Measurements from ENCODE around the gene SLCO2A1. TPM values are rescaled to one million over a fixed set of nuclear protein-coding genes. Genes with fewer than 3 reads are reported as not detected.

Gene SLCO2A1
- total and polyA plus RNA-seq, 8 donors: 1.9 to 121 (median 8.8) TPM

DNA sequence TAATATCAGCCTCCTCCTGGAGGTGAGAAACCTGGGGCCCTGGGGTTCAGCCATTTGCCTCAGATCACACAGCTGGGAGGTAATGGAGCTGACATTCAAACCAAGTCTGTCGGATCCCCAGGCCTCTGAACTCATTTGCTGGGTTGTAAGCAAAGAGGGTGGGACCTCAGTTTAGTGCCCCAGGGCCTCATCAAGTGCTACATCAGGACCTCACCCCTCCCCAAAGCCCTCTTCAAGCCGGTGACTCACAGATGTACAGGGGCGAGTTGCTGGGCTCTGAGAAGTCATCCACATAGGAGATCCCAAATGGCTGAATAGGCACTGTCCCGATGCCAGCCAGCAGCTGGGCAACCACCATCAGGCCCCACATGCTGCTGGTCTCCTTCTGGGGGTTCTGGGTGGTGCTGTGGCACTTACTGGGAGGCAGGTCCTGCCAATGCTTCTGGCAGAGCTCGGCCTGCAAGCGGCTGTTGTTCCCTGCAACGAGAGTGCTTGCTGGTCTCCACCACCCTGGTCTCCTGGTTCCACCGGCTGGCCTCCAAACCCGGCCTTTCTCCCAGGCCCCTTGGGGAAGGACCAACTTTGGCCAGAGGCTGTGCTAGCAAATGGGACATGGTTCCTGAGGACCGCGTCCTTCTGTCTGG lies 74.9 kb downstream of the SLCO2A1 start:
- H3K4me1 ChIP-seq: no peaks in the 10 kb centered on the region
- no peaks in the 10 kb centered on the region for H3K36me3 ChIP-seq
- no peak overlapping the region for H3K4me3 ChIP-seq
- no peaks in the 10 kb centered on the region for H3K27me3 ChIP-seq
- 87 to 95% (median 92%) methylated on average over 5 to 11 of the region's 11 CpGs for WGBS, 5 donors
- DNase-seq: no peak
- no peak overlapping the region for H3K27ac ChIP-seq
- peaks cover 0 to 8% (median 0%) of the 10 kb centered on the region in 4 donors for H3K9me3 ChIP-seq
- intact Hi-C loops (cut with DNase I; ENCODE audit: low total_unique reads): no loop called here
- TF ChIP-seq POLR2A (IDR thresholded peaks at IDR 0.05): no peak
- no peak for TF ChIP-seq EP300 (IDR thresholded peaks at IDR 0.05)
- no peak for TF ChIP-seq POLR2AphosphoS5 (IDR thresholded peaks at IDR 0.05)
- TF ChIP-seq, protein P1, sequence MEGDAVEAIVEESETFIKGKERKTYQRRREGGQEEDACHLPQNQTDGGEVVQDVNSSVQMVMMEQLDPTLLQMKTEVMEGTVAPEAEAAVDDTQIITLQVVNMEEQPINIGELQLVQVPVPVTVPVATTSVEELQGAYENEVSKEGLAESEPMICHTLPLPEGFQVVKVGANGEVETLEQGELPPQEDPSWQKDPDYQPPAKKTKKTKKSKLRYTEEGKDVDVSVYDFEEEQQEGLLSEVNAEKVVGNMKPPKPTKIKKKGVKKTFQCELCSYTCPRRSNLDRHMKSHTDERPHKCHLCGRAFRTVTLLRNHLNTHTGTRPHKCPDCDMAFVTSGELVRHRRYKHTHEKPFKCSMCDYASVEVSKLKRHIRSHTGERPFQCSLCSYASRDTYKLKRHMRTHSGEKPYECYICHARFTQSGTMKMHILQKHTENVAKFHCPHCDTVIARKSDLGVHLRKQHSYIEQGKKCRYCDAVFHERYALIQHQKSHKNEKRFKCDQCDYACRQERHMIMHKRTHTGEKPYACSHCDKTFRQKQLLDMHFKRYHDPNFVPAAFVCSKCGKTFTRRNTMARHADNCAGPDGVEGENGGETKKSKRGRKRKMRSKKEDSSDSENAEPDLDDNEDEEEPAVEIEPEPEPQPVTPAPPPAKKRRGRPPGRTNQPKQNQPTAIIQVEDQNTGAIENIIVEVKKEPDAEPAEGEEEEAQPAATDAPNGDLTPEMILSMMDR (IDR thresholded peaks at IDR 0.05): no peak

DNA sequence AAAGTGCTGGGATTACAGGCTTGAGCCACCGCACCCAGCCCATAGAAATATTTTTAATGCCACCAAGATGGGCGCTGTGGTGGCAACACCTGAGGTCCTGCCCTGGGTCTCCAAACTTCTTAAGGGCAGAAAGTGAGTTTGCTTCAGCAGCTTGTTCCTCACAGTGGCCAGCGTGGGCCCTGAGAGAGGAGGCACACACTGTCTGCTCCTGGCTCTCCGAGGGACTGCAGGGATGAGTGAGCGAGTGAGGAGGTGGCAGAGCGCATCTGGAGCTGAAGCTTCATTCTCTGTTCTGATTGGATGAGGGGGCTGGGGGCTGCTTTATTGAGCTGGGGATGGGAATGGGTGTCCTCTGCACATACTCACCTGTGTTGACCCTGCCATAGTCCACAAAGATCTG lies 76.4 kb downstream of the SLCO2A1 start:
- Histone ChIP-seq H3K4me3 (no peak overlapping the region), H3K9me3 (peaks cover 0 to 8% (median 0%) of the 10 kb centered on the region in 4 donors), H3K36me3 (no peaks in the 10 kb centered on the region), H3K27me3 (no peaks in the 10 kb centered on the region), H3K27ac (no peak overlapping the region), H3K4me1 (no peaks in the 10 kb centered on the region)
- no peak for DNase-seq
- 80 to 97% (median 93%) methylated on average over 5 to 6 of the region's 6 CpGs for WGBS, 5 donors
- TF ChIP-seq POLR2AphosphoS5 (IDR thresholded peaks at IDR 0.05): no peak
- no peak for TF ChIP-seq EP300 (IDR thresholded peaks at IDR 0.05)
- TF ChIP-seq POLR2A (IDR thresholded peaks at IDR 0.05): no peak
- TF ChIP-seq, protein P1 (IDR thresholded peaks at IDR 0.05): no peak
- intact Hi-C loops (cut with DNase I; ENCODE audit: low total_unique reads): no loop called here

DNA sequence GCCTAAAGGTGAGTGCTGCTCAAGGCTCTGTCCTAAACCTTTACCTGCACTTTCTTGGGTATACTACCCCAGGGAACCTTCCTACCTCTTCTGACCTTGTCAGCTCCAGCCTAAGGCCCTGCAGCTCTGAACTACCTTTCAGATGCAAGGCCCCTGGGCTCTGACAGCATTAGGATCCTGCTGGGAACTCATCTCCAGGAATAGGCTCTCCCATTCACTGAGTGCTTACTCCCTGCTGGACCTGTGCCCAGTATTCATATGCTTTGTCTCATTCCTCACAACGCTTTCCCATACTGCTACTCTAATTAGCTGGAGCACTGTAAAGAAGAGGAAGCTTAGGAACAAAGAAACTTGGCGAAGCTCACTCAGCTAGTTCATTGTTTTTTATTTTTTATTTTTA lies 80.3 kb downstream of the SLCO2A1 start:
- intact Hi-C loops (cut with DNase I; ENCODE audit: low total_unique reads): no loop called here
- no peaks in the 10 kb centered on the region for H3K36me3 ChIP-seq
- H3K27me3 ChIP-seq: no peaks in the 10 kb centered on the region
- H3K9me3 ChIP-seq: peaks cover 0 to 8% (median 0%) of the 10 kb centered on the region in 4 donors
- DNase-seq: peak in 1 of 2 donors; percentile 76
- peak overlapping the region in 4 of 5 donors; percentile 15 to 47 (median 40) for H3K27ac ChIP-seq
- no peak overlapping the region for H3K4me3 ChIP-seq
- TF ChIP-seq EP300 (IDR thresholded peaks at IDR 0.05): no peak
- TF ChIP-seq POLR2AphosphoS5 (IDR thresholded peaks at IDR 0.05): no peak
- no peak for TF ChIP-seq POLR2A (IDR thresholded peaks at IDR 0.05)
- TF ChIP-seq, protein P1 (IDR thresholded peaks at IDR 0.05): no peak
- peaks cover 8 to 23% (median 17%) of the 10 kb centered on the region in 4 donors for H3K4me1 ChIP-seq
- 56 to 70% (median 67%) methylated on average over 2 of the region's 2 CpGs for WGBS, 5 donors

DNA sequence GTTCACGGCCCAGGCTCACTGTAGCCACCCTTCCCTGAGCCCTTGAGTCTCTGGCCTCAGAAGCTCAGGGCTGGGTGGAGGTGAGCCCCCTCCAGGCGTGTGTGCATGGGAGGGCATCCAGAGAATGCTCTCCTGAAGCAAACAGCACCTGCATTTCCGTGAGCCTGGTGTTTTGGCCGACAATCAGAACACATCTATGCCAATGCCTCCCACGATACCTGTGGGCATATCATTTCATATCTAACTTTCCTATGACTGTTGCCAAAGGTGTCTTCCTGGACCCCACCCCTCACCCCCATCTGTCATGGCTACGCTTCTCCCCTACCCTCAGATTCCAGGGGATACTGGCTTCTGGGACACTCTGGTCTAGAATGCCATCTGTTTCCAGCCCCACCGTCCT lies 80.7 kb downstream of the SLCO2A1 start:
- 78 to 88% (median 82%) methylated on average over 7 of the region's 7 CpGs for WGBS, 5 donors
- TF ChIP-seq, protein P1 (IDR thresholded peaks at IDR 0.05): no peak
- TF ChIP-seq POLR2A (IDR thresholded peaks at IDR 0.05): no peak
- no peak for TF ChIP-seq EP300 (IDR thresholded peaks at IDR 0.05)
- no peak for TF ChIP-seq POLR2AphosphoS5 (IDR thresholded peaks at IDR 0.05)
- DNase-seq: no peak
- H3K36me3 ChIP-seq: no peaks in the 10 kb centered on the region
- peak overlapping the region in 4 of 5 donors; percentile 15 to 47 (median 40) for H3K27ac ChIP-seq
- intact Hi-C loops (cut with DNase I; ENCODE audit: low total_unique reads): no loop called here
- no peak overlapping the region for H3K4me3 ChIP-seq
- no peaks in the 10 kb centered on the region for H3K27me3 ChIP-seq
- peaks cover 13 to 28% (median 22%) of the 10 kb centered on the region in 4 donors for H3K4me1 ChIP-seq
- H3K9me3 ChIP-seq: peaks cover 0 to 8% (median 0%) of the 10 kb centered on the region in 4 donors
